Measurements from ENCODE around the gene CEP350. TPM values are rescaled to one million over a fixed set of nuclear protein-coding genes. Genes with fewer than 3 reads are reported as not detected.

Gene CEP350
- total RNA-seq, 1 donor from 2014 or later: 48.7 TPM

GRCh38 chr1:180141381-180141934 is 186.8 kb downstream of the CEP350 start:
- no peak overlapping the region for H3K27ac Mint-ChIP-seq

GRCh38 chr1:180143359-180143758 is 188.7 kb downstream of the CEP350 start:
- H3K4me3 Mint-ChIP-seq (ENCODE audit: low read depth): no peak overlapping the region
- no peaks in the 10 kb centered on the region for H3K9me3 Mint-ChIP-seq (ENCODE audit: low read depth)
- DNase-seq (ENCODE audit: low spot score, unreplicated experiment): no peak
- H3K27ac Mint-ChIP-seq: no peak overlapping the region
- no peak for TF ChIP-seq CTCF (IDR thresholded peaks at IDR 0.05; ENCODE audit: unreplicated experiment)
- H3K36me3 Mint-ChIP-seq (ENCODE audit: insufficient read depth): no peaks in the 10 kb centered on the region
- H3K27me3 Mint-ChIP-seq: peaks cover 28% of the 10 kb centered on the region
- H3K4me1 Mint-ChIP-seq (ENCODE audit: low read depth): no peaks in the 10 kb centered on the region

More at GRCh38 chr1:180141381-180141934, 186.8 kb downstream of the CEP350 start:
- peaks cover 4% of the 10 kb centered on the region for H3K9me3 Mint-ChIP-seq (ENCODE audit: low read depth)
- H3K4me3 Mint-ChIP-seq (ENCODE audit: low read depth): no peak overlapping the region
- H3K4me1 Mint-ChIP-seq (ENCODE audit: low read depth): no peaks in the 10 kb centered on the region
- DNase-seq (ENCODE audit: low spot score, unreplicated experiment): no peak
- peaks cover 28% of the 10 kb centered on the region for H3K27me3 Mint-ChIP-seq
- TF ChIP-seq CTCF (IDR thresholded peaks at IDR 0.05; ENCODE audit: unreplicated experiment): no peak
- no peaks in the 10 kb centered on the region for H3K36me3 Mint-ChIP-seq (ENCODE audit: insufficient read depth)

DNA sequence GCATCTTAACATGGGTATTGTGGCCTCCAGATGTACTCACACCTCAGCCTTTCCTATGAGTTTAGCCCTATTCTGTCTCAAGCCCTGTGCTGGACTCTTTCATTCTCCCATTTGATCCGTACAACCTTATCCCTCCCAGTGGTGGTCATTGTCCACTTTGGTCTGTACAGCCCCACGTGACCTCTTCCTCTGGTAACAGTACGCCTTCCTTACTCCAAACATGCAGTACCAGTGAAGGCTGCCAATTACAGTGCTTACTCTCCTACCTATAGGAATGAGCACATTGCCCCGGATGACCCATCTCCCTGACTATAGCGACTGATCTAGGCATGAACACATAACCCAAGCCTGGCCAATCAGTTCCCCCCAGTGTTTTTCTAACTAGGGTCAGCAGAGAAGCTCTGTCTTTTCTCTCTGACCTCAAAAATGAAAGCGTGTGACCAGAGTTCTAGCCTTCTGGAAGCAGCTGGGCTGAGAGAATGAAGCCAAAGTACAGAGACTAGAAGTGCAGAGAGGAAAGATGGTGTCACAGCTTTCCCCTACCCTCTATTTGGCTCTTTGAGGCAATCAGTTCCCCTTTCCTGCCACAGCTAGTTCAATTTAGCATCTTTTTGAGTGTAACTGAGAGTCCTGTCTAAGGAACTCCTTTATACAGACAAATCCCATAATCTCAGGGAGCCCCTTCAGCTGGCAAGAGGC is 190.2 kb downstream of the CEP350 start:
- no peak for TF ChIP-seq CTCF (IDR thresholded peaks at IDR 0.05; ENCODE audit: unreplicated experiment)
- Mint-ChIP-seq H3K36me3 (ENCODE audit: insufficient read depth) (no peaks in the 10 kb centered on the region), H3K9me3 (ENCODE audit: low read depth) (no peaks in the 10 kb centered on the region), H3K27ac (no peak overlapping the region), H3K27me3 (peaks cover 30% of the 10 kb centered on the region), H3K4me3 (ENCODE audit: low read depth) (no peak overlapping the region), H3K4me1 (ENCODE audit: low read depth) (no peaks in the 10 kb centered on the region)
- no peak for DNase-seq (ENCODE audit: low spot score, unreplicated experiment)

DNA sequence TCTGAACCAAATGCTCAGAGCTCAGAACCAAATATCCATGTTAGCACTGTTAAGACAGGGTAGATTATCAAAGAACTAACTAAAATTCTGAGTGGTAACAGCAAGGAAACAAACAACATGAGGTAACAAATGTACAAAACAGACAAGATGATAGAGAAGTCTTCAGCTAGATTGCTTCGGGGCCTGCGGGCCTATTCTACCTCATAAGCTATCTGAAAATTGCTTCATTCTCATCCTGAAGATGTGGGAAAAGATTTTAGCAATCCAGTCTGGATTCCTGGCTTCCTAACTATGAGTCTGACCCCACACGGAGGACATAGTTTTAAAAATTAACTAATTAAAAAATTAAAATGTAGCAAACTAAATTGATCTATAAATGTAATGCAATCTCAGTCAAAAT is 190.8 kb downstream of the CEP350 start:
- no peaks in the 10 kb centered on the region for H3K36me3 Mint-ChIP-seq (ENCODE audit: insufficient read depth)
- no peaks in the 10 kb centered on the region for H3K4me1 Mint-ChIP-seq (ENCODE audit: low read depth)
- no peak overlapping the region for H3K27ac Mint-ChIP-seq
- H3K27me3 Mint-ChIP-seq: peaks cover 37% of the 10 kb centered on the region
- H3K4me3 Mint-ChIP-seq (ENCODE audit: low read depth): no peak overlapping the region
- DNase-seq (ENCODE audit: low spot score, unreplicated experiment): no peak
- H3K9me3 Mint-ChIP-seq (ENCODE audit: low read depth): no peaks in the 10 kb centered on the region
- no peak for TF ChIP-seq CTCF (IDR thresholded peaks at IDR 0.05; ENCODE audit: unreplicated experiment)

GRCh38 chr1:180150982-180151381 is 196.4 kb downstream of the CEP350 start:
- Mint-ChIP-seq H3K9me3 (ENCODE audit: low read depth) (no peaks in the 10 kb centered on the region), H3K36me3 (ENCODE audit: insufficient read depth) (no peaks in the 10 kb centered on the region), H3K27me3 (peaks cover 42% of the 10 kb centered on the region), H3K4me3 (ENCODE audit: low read depth) (no peak overlapping the region), H3K27ac (no peak overlapping the region), H3K4me1 (ENCODE audit: low read depth) (peaks cover 9% of the 10 kb centered on the region)
- DNase-seq (ENCODE audit: low spot score, unreplicated experiment): no peak
- no peak for TF ChIP-seq CTCF (IDR thresholded peaks at IDR 0.05; ENCODE audit: unreplicated experiment)

Measured in progenitor cell of endocrine pancreas (in vitro differentiated cells).